GM18861 (cell line): Measurements from ENCODE around the gene DDI1.
A peak's percentile ranks its signal among the peaks of the same experiment; 100 is the strongest.
"Not testable (repeated sequence)": the region's sequence is repeated elsewhere in the genome, so short reads cannot be mapped to it uniquely, and the experiment has no call there.

ENCODE experiments used
- ATAC-seq: cut with Tn5 transposase; IDR thresholded peaks from one replicate; pipeline ENCODE4 v1.9.1; 2021; ENCODE audit not compliant: unreplicated experiment

Gene DDI1

GRCh38 chr11:104036995-104037394, 555 bp downstream of the DDI1 start:
- ATAC-seq: no peak

DNA sequence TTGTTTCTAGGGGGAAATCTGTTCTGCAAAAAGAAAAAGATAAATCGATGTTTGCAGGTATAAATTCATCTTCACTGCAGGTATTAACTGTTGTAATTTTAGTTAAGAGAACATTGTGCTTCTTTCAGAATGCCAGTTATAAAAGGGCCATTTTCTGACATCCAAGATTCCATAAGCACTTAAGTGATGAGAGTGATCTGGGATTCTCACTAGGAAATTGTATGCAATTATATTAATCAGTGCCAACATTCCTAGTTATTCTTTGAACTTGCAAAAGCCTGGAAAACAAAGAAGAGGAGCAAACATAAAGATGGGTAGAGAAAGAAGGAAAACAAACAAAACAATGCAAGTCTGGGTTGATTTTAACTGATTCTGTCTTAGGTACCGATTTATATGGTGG, 5.4 kb downstream of the DDI1 start:
- no peak for ATAC-seq

GRCh38 chr11:104043142-104043541, 6.7 kb downstream of the DDI1 start:
- no peak for ATAC-seq

DNA sequence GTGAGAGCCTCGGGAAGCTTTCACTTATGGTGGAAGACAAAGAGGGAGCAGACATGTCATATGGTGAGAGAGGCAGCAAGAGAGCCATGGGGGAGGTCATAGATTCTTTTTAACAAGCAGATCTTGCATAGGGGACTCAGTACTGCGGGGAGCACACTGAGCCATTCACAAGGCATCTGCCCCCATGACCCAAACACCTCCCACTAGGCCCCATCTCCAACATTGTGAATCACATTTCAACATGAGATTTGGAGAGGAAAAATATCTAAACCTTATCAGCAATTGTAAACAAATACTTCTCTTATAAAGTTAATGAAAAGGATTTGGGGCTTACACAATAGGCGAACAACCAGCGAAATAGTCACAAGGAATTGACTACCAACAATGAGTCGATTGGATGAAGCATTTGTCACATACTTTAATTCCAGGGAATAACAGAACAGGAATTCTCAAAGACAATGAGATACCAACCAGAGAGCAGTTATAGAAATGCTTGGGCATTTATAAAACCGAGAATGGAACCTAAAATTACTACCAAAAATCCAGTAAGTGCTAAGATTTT, 7.3 kb downstream of the DDI1 start:
- ATAC-seq: no peak

GRCh38 chr11:104046331-104046730, 9.9 kb downstream of the DDI1 start:
- no peak for ATAC-seq

DNA sequence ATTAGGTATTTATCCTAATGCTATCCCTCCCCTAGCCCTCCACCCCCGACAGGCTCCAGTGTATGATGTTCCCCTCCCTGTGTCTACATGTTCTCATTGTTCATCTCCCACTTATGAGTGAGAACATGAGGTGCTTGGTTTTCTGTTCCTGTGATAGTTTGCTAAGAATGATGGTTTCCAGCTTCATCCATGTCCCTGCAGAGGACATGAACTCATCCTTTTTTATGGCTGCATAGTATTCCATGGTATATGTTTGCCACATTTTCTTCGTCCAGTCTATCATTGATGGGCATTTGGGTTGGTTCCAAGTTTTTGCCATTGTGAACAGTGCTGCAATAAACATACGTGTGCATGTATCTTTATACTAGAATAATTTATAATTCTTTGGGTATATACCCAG, 10.4 kb downstream of the DDI1 start:
- not testable (repeated sequence) for ATAC-seq

GRCh38 chr11:104049116-104049515, 12.7 kb downstream of the DDI1 start:
- no peak for ATAC-seq

DNA sequence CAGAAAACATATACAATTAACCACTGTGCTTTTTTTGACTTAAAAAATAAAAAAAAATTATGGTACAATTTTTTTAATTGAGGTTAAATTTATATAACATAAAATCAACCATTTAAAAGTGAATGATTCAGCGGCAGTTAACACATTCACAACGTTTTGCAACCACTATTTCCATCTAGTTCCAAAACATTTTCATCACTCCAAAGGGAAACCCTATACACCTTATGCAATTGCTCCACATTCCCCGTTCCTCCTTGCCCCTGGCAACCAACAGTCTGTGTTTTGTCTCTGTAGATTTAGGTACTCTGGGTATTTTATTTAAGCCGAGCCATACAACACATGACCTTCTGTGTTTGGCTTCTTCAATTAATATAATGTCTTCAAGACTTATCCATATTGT, 15.3 kb downstream of the DDI1 start:
- no peak for ATAC-seq

DNA sequence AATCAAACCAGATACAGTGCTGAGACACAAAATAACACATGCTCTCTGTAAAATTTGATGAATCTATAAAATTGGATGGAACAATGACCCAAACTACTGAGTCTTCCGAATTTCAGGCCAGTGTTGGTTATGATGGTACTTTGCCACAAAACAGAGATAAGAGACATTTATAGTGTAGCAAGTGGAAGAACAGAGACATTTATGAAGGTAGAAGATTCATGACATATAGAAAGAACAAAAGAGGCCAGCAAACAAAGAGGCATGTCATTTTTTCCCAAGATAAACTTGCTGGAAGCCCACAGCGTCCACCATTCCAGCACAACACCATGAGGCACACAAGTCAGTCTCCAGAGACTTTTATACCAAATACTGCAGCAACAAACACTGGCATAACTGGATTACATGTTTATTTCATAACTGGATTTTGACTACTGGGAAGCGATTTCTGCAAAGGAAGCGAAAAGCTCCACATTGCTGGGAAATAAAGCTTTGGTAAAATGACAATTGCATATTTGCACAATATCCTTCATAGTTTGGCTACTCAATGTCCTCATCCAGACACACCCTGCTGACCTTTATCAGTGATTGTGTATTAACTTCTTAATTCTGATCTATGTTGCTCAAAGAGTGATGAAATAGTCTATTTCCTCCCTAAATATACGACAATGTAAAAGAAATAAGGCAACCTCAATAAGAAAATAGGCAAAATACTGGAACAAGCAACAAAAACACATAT, 17.5 kb downstream of the DDI1 start:
- ATAC-seq: no peak

GRCh38 chr11:104054911-104055529, 18.6 kb downstream of the DDI1 start:
- ATAC-seq: no peak

DNA sequence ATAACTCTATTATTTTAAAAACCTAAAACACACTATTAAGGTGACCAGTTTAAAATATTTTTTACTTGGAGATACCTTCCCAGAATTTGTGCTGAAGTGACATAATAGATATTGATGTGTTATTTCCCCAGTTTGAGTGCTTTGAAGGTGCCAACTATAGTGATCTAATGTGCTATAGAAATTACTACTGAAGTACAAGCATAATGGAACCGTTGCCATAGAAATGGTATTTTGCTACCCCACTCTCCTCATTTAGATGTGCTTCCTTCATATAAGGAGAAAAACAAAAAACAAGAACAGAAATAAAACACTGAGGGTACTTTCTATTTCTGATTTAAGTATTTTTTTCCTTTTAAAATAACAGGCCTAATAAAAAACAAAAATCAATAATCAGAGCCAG, 19.2 kb downstream of the DDI1 start:
- ATAC-seq: no peak

GRCh38 chr11:104057908-104058307, 21.5 kb downstream of the DDI1 start:
- no peak for ATAC-seq

GRCh38 chr11:104058680-104059079, 22.2 kb downstream of the DDI1 start:
- no peak for ATAC-seq

GRCh38 chr11:104060004-104060794, 23.8 kb downstream of the DDI1 start:
- ATAC-seq: no peak

GRCh38 chr11:104060820-104061219, 24.4 kb downstream of the DDI1 start:
- ATAC-seq: peak; percentile 88

GRCh38 chr11:104061853-104062521, 25.5 kb downstream of the DDI1 start:
- ATAC-seq: no peak

DNA sequence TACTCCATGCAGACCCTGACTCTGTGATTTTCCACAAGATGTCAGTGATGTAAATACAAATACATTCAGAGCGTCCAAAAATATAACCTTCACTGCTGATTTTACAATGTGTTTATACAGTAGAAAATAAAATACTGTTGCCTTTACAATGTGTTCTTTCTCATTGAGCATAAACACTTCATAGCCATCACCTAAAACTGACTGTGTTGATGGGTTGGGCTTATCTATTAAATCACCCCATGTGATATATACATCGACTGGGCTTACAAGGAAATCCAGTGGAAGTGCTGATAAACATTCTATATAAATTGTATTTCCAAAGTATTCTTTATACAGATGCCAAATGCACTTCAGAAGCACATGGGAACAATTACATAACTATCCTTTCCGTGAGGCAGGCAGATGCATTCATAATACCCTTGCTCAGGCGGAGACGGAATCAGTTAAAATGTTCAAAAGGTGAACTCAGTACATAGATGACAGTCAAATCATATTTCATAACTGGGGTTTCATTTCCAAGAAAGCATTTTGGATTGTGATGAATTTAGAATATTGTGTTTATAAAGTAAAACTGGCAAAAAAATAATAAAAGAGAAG, 27.7 kb downstream of the DDI1 start:
- no peak for ATAC-seq

- no peak for ATAC-seq
These were observed 31.1 kb downstream of the DDI1 start for GRCh38 chr11:104067534-104067933.

GRCh38 chr11:104073950-104074705, 37.7 kb downstream of the DDI1 start:
- ATAC-seq: peak; percentile 95

GRCh38 chr11:104075091-104075490, 38.7 kb downstream of the DDI1 start:
- ATAC-seq: no peak
